ENCODE measurements around the gene CRACR2A.

DNA sequence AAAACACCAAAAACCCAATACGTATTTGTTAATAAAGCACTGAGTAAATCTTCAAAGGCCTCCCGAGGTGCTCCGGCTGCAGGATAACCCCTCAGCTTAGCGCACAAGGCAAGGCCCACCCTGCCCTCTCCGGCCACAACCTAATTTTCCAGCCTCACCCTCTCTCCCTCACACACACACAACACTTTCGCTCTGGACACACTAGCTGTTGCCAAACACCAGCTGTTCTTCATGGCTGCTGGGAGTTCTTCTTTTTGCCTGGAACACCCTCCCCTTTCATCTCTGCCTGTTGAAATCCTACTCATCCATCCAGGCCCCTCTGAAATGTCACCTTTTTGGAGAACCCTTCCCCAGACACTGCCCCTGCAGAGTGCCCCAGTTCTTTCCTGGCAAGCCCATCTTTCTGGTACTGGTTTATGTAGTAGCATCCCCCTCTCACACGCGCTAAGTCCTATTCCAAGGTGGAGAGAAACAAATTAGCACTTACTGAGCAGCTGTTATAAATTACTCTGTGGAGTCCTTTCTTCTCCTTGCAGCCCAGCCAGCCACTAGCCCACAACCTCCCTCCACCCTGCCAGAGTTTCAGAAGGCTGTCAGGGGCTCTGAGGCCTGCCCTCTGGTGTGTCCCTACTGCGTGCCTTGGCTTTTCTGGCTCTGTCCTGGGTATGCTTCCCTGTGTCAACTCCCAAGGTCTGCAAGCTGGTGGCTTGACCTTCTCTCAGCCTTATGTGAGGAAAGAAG lies 805 bp upstream of the CRACR2A start:
- no peak for TF ChIP-seq CTCF (IDR thresholded peaks at IDR 0.05; ENCODE audit: poor library complexity, severe bottlenecking)
- no peak for TF ChIP-seq POLR2AphosphoS5 (IDR thresholded peaks at IDR 0.05)
- TF ChIP-seq EP300 (conservative IDR thresholded peaks at IDR 0.05; ENCODE audit: poor library complexity, severe bottlenecking) = no peak

Measured in neural cell (in vitro differentiated cells).